GM04503 (cell line): ENCODE data around the gene ARL8A.
"Not testable (repeated sequence)": the region's sequence is repeated elsewhere in the genome, so short reads cannot be mapped to it uniquely, and the experiment has no call there.

ENCODE experiments used
- DNase-seq: peaks from one replicate; pipeline ENCODE4 v3.0.0-alpha.2; 2012; ENCODE audit warnings: low read depth

Gene ARL8A

DNA sequence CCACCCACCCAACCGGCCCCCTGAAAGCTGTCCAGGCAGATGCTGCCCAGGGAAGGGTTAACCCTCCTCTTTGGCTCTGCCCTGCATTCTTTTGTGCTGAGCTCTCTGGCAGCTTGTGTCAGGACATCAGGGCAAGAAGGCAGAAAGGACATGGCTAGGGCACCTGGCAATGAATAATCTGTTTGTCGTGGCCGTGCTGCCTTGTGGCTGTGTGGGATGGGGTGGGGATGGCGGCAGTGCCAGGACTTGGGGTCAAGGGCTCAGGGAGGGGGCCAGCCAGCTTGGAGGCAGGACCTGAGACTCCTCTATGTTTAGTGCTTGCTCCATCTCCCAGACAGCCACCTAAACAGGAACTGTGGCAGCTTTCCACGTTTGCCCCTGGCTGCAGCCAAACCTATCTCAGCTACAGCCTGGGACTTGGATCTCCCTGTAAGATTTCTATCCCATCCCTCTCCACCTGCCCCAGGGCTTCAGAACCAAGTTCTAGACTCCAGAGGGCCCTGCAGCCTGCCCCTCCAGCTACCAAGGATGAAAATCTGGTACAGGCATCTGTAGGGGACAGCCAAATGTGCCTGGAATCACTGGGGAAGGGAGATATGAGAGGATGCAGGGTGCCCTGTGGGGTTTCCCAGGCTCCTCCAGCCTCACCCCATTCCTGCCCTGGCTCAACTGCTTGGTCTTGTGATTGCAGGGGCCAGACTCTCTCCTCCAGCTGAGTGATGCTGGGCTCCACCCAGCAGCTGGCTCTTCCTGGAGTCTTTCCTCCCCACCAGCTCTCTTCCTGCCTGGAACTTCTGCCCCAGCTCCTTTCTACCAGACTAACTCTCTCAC is 31.5 kb downstream of the ARL8A start:
- no peak for DNase-seq

DNA sequence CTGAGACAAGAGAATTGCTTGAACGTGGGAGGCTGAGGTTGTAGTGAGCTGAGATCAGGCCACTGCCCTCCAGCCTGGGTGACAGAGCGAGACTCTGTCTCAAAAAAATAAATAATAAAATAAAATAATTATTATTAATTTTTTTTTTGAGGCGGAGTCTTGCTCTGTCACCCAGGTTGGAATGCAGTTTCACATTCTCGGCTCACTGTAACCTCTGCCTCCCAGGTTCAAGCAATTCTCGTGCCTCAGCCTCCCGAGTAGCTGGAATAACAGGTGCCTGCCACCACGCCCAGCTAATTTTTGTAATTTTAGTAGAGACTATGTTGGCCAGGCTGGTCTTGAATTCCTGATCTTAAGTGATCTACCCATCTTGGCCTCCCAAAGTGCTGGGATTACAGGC is 32.9 kb downstream of the ARL8A start:
- not testable (repeated sequence) for DNase-seq

DNA sequence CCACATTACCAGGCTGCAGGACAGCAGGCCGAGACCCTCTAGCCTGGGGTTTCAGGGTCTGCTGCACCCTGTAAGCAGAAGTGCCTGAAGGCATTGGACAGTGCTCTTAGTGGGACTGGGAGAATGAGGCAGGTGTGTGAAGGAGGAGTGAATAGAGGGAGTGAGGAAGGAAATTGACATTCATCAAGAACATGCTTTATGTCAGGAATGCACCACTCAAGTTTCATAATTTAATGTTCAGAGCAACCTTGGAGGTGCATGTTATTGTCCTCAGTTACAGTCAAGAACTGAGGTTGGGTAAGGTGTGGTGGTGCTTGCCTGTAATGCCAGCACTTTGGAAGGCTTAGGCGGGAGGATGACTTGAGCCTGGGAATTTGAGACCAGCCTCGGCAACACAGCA is 33.6 kb downstream of the ARL8A start:
- DNase-seq: no peak

DNA sequence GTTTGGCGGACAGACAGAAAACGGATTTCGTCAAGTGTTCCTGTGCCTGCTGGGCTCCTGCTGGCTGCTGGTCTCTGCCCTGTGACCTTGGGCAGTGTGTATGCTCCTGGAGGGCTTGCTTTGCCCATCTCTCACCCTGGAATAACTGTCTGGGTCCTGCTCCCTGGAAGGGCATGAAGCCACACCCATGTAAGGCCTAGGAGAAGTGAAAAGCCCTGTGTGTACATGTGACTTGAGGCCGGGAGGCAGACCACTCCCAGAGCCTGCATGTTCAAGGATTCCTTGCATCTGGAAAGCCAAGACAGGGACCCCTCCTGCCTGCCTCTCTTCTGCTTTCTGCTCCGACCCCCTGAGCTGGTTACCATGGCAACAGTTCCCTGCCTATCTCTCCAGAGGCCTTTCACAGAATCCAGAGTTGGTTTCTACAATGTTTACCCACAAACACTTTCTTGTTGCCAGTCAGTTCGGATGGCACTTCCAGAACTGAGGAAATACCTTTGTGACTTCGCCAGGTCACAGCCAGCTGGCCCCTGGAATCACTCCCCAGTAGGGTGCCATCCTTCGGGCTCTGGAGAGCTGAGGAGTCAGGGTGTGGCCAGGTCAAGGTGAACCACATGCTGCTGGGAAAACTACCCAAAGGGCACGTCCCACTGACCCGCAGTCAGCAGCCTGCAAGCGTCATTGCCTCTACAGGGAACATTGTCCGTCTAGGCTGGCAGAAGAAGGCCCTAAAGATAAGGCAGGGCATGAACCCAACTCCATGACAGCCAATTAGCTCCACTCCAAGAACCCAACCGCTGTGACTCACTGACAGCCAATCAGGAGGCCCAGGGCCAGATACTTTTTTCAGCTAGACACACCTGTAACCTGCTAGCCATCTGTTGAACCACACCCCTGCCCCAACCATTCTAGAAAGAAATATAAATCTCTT is 36.5 kb downstream of the ARL8A start:
- DNase-seq: no peak

DNA sequence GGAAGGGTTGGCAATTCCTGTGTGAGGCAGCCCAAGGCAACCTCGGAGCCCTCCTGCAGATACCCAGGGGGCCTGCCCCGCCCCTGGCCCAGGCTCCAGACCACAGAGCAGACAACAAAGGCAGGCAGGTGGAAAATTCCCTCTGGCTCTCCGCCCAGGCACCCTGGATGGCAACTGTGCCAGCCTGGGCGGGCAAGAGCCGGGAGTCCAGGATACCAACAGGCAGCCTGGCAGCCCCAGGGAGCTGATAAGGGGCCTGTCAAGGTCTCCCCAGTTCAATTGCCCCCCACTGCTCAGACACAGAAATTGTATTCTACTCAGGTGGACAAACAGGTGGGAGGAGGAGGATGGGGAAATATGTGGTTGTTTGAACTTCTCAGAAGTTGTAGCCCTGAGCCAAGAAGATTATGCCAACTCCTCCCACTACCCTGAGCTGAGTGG is 37.2 kb downstream of the ARL8A start:
- no peak for DNase-seq

DNA sequence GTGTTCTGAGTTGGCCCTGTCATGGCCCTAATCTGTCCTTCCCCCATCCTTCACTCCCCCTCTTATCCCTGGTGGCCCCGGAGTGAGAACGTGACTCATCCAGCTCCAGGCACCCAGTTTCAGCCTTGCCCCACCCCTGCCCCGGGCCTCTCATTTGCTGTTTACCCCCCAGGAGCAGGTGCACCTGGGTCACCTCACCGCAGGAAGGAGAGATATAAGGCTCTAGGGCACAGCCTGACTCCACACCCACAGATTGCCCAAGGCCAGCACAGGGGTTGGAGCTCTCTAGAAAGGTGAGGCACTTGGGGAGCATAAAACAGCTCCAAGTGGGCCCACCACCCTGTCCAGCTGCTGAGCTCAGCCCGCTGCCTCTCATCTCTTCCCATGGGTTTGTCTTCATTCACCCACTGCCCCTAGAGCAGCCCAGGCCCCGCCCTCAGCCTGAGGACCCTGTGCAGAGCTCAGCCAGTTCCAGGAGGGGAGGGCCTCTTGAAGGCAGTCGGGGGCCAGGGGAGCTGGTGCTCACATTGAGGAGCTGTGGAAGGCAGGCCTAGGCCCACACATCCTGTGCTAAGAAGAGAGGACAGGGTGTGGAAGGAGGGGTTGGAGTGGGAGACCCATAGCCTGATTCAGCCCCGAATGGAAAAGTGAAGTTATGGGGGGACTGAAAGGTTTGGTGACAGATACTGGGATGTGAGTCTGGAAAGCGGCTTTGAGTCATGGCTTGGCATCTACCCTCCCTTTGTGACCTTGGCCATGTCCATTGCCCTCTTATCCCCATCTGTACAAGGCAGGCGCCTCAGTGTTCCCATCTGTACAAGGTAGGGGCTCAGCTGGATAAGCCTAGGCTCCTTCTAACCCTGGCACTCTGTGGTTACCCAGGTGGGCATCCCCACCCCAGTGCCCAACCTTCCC is 37.9 kb downstream of the ARL8A start:
- DNase-seq: no peak

DNA sequence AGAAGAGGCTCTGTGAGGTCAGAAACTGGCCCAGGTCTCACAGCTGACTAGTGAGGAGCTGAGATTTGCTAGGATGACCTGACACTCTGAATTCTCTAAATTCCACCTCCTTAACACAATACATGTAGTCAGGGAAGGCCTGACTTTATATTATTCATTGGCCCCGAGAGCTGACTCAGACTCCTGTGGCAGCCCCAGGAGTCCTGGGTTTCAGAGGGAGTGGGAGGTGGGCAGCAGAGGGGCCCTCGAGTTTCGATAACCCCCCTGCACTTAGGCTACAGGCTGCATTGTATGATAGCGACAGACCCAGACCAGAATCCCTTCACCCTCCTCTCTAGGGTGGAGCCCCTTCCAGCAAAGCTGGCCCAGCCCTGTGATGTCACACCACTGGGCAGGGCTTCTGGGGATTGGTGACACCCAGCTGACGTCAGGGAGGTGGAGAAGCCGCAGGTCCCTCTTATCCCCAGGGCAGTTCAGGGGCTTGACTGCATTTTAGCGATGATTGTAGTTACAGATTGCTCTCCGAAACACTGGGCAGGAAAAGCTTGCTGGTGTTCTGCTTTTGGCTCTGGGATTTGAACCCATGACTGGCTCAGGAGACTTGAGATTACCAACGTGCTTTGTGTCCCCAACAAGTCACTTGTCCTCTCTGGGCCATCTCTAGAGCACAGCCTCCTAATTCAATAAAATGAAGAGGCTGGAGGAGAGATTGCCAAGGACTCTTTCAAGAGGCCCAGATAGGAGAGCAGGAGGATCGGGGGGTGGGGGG is 38.8 kb downstream of the ARL8A start:
- no peak for DNase-seq

DNA sequence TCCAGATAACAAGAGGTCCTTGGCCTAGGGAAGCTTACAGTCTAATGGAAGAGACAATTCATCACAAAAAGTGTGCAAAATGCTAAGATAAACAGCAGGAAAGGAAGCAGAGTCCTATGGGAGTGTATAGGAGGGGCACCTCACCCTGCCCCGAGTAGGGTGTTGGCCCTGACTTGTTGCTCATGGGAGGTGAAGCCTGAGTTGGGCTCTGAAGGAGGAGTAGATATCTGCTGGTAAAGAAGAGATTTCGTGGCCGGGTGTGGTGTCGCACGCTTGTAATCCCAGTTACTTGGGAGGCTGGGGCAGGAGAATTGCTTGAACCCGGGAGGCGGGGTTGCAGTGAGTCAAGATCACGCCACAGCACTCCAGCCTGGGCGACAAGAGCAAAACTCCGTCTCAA is 40.5 kb downstream of the ARL8A start:
- DNase-seq: no peak

DNA sequence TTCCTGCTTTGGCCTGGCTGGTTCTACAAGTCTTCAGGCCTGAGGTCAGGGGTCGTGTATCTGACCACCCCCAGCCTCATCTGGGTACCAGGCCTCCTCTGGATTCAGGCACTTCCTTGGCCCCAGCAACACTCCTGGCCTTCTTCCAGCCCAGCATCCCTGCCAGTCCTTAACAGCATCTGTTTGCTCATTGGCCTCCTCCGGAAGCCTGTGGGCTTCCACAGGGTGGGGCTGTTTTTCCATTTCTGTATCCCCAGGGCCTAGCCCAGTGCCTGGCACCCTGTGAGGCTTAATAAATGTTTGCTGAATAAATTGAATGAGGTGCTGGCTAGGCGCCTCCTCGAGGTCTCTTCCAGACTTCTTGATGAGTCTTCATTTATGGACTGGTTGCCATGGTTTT is 43.4 kb downstream of the ARL8A start:
- no peak for DNase-seq

DNA sequence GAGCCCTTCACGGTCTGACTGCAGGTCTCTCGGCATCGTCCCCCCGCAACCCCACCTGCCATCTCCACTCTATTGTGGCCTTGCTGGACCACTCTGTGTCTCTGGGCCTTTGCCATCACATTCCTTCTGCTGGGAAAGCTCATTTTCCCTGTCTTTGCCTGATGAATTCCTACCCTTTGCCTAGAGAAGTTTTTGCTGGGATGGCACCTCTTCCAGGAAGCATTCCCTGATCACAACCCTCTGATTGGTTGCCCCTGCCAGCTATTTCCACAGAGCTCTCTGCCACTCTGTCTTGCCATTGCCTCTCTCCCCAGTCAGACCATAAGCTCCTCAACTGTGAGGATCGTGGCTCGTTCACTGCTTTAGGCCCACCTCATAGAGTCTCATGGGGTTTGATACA is 50.7 kb downstream of the ARL8A start:
- no peak for DNase-seq

DNA sequence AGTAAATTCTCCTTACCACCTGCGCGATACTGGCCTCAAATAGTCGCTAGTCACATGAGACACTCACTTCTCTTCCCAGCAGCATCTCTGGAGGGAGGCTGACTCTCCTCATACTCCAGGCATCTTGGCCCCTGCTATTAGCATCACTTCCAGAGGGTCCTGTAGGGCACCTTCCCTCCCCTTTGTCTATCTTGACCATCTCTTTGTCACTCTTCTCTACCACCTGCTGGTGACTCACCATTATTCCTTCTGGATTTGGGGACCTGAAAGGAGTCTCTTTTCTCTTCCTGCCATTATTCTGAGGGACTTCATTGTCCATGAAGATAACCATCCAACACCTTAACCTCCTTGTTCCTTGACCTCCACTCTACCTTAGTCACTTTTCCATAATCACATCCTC is 53.5 kb downstream of the ARL8A start:
- no peak for DNase-seq

DNA sequence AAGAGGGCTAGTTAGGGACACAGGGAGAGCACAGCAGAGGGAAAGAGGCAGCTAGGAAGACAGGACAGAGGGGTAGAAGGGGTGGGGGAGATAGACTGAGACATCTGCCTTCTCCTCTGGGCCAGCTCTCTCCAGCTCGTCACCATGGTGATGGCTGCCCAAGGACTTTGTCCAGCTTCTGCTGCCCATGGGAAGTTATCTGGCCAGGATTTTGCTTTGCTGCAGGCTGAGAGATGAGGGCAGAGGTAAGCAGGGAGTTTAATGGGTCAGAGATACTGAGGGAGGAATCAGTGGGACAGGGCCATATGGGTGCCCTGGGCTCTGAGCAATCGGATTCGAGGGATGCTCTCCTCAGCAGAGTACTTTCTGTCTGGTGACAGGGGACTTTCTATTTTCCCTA is 56.3 kb downstream of the ARL8A start:
- no peak for DNase-seq

DNA sequence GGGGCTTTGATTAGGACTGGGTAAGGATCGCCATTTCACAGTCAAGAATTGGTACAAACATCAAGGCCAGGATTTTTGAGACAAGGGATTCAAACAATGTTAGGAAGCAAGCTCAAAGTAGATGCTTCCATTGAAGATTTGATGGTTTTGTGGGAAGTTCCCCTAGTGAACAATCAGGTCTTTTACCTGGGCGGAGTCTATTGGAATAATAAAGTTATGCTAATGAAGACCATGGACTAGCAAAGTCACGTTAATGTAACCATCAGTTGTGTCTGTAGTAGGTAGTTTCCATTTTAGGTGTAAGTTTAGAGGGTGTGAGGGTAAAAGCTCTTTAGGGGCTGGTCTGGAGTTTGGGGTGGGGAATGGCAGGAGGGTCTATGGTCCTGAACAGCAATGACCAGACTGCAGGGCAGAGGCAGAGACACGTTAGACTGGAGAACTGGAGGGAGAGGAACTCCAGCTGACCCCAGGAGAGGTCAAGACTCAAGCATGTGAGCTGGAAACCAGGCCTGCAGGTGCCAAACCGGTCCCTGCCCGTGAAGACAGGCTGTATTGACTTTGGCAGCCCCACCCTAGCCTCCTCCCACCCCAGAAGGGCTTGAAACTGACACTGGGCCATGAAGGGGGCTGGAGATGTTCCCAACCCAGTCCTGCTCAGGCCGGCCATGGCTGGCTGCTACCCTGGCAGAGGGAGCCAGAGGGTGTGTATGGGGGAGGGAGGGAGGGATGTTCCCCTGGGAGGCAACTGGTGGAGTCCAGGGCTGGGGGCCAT is 57.8 kb downstream of the ARL8A start:
- DNase-seq: no peak

DNA sequence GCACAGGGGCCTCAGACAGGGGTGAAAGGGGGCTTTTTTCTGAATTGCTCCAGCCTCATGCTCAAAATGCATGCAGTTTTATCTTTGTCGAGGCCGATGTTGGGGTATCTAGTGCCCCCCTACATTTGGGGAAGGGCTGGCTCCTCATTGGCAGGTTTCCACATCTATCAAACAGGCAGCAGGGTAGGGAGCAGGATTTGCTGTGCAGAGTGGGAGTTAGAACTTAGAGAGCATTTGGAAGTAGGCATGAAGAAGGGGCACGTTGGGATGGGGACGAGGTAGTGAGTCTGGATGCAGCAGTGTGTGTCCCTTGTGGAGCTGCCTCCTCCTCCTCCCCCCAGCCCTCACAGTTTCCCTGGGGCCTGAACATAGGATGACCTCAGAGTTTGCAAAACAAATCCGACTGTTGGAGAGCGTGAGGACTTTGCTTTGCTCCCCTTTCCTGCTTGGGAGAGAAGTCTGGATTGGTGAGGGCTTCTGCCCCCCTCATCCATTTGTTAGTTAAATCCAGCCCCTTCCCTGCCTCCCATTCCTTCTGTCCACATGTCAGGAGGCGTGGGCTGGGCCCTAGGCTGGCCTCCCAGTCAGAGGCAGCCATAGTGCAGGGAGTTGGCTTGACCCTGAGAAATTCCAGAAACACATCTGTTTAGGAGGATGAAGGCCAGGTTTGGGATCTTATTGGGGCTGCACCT is 58.7 kb downstream of the ARL8A start:
- no peak for DNase-seq

DNA sequence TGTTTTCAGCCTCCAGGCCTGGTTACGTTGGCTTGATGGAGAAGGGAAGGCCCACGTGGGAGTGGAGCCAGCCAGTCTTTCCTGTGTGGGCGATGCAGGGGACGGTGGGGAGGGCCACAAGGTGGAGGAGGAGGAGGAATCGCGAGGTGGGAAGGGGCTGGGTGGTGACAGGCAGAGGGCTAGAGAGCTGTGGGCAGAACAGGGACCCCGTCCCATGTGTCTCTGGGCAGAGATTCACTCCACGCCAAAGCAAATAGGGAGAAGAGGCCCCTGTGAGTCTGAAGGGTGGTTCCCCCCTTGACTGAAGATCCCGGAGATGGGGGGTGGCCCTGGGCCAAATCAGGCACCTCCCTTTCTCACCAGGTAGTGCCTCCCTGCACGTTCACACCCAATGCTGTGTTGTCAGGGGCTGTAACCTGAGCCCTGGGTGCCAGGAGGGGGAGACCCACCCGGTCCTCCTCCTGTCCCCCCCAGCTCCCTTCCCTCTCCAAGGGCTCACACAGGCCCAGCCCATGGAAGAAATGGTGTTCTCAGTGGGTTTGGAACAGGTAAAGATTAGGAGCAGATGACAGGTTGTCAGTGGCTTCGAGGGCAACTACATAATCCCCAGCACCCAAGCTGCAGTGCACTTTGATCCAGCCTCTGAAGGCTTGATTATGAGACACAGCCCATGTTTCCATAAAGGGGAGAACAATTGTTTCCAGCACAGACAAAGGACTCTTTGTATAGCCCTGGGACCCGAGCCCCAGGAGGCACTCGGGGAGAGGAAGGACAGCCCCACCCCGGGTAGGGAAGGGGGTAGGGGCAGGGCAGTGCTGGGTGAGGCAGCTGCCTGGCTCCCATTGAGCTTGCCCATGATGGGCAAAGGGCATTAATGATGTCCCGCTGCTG is 59.5 kb downstream of the ARL8A start:
- DNase-seq: no peak
